Suprapubic skin (tissue), 4 donors: ENCODE measurements around the gene CEACAM16. TPM values are rescaled to one million over a fixed set of nuclear protein-coding genes. Genes with fewer than 3 reads are reported as not detected.
"Not testable (repeated sequence)": the region's sequence is repeated elsewhere in the genome, so short reads cannot be mapped to it uniquely, and the experiment has no call there.

Experiments used
- DNase-seq, 2 donors: peaks; one replicate each; pipeline ENCODE4 v3.0.0-alpha.2; 2019; ENCODE audit warnings: low spot score in 2 of 2
- H3K27ac ChIP-seq: fragments of 200-600 bp; sonication (generic); one replicate; pipeline ENCODE4 v1.5.1; 2019
- H3K27me3 ChIP-seq: fragments of 200-600 bp; sonication (generic); one replicate; pipeline ENCODE4 v1.5.1; 2019
- H3K36me3 ChIP-seq: fragments of 200-600 bp; sonication (generic); one replicate; pipeline ENCODE4 v1.5.1; 2019
- H3K4me1 ChIP-seq: fragments of 200-600 bp; sonication (generic); one replicate; pipeline ENCODE4 v1.5.1; 2019
- H3K4me3 ChIP-seq: fragments of 200-600 bp; sonication (generic); one replicate; pipeline ENCODE4 v1.5.1; 2019; ENCODE audit warnings: mild to moderate bottlenecking
- H3K9me3 ChIP-seq: fragments of 200-600 bp; sonication (generic); one replicate; pipeline ENCODE4 v1.5.1; 2019
- EP300 ChIP-seq: sonication (generic); formaldehyde crosslinking; IDR thresholded peaks from one replicate; pipeline ENCODE4 v1.6.1; 2017; ENCODE audit warnings: antibody characterized with exemption
- POLR2A ChIP-seq, 2 donors: fragments of 450-650 bp; IDR thresholded peaks; one replicate each; pipeline ENCODE4 v1.6.1; 2017; ENCODE audit warnings: antibody characterized with exemption in 2 of 2, mild to moderate bottlenecking in 2 of 2, moderate library complexity in 2 of 2
- POLR2AphosphoS5 ChIP-seq, 3 donors: sonication (generic); formaldehyde crosslinking; IDR thresholded peaks; one replicate each; pipeline ENCODE4 v1.6.1; 2017; ENCODE audit warnings: antibody characterized with exemption in 3 of 3
- WGBS: methylation state at CpG from one replicate; pipeline ENCODE4 v1.1.5; 2018; 5-methylcytosine and 5-hydroxymethylcytosine counted together
- total RNA-seq, 4 donors: library from RNA; depleted of rRNA; stranded (reverse); fragments of >200 nt; gene quantifications; one replicate each; pipeline ENCODE4 v1.1.0, GENCODE V29; 2016
- TF ChIP-seq, protein P1 (sequence below), 2 donors: fragments of 200-600 bp in 1 of 2; fragments of 450-650 bp in 1 of 2; sonication (generic) in 1 of 2; IDR thresholded peaks; one replicate each; pipeline ENCODE4 v1.5.1; 2016 to 2019; ENCODE audit warnings: antibody characterized with exemption in 2 of 2, mild to moderate bottlenecking in 1 of 2, moderate library complexity in 1 of 2

Gene CEACAM16
- total RNA-seq, 4 donors from 2014 or later = not detected

DNA sequence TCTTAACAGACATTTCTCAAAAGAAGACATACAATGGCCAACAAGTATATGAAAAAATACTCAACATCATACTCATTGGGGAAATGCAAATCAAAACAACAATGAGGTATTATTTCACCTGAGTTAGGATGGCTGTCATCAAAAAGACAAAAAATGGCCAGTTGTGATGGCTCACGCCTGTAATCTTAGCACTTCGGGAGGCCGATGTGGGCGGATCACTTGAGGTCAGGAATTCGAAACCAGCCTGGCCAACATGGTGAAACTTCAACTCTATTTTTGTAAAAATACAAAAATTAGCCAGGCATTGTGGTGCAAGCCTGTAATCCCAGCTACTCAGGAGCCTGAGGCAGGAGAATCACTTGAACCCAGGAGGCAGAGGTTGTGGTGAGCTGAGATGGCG, 22.0 kb downstream of the CEACAM16 start:
- TF ChIP-seq POLR2AphosphoS5 (IDR thresholded peaks at IDR 0.05) (no peak), POLR2A (IDR thresholded peaks at IDR 0.05) (no peak), EP300 (no peak)
- TF ChIP-seq, protein P1, sequence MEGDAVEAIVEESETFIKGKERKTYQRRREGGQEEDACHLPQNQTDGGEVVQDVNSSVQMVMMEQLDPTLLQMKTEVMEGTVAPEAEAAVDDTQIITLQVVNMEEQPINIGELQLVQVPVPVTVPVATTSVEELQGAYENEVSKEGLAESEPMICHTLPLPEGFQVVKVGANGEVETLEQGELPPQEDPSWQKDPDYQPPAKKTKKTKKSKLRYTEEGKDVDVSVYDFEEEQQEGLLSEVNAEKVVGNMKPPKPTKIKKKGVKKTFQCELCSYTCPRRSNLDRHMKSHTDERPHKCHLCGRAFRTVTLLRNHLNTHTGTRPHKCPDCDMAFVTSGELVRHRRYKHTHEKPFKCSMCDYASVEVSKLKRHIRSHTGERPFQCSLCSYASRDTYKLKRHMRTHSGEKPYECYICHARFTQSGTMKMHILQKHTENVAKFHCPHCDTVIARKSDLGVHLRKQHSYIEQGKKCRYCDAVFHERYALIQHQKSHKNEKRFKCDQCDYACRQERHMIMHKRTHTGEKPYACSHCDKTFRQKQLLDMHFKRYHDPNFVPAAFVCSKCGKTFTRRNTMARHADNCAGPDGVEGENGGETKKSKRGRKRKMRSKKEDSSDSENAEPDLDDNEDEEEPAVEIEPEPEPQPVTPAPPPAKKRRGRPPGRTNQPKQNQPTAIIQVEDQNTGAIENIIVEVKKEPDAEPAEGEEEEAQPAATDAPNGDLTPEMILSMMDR (IDR thresholded peaks at IDR 0.05) = no peak
- H3K27me3 ChIP-seq = no peaks in the 10 kb centered on the region
- H3K27ac ChIP-seq = no peak overlapping the region
- no peaks in the 10 kb centered on the region for H3K9me3 ChIP-seq
- 70% methylated on average over 6 of the region's 6 CpGs for WGBS
- DNase-seq = no peak
- no peak overlapping the region for H3K4me3 ChIP-seq
- no peaks in the 10 kb centered on the region for H3K36me3 ChIP-seq
- peaks cover 45% of the 10 kb centered on the region for H3K4me1 ChIP-seq

- peaks cover 45% of the 10 kb centered on the region for H3K4me1 ChIP-seq
- WGBS = 74% methylated on average over 5 of the region's 5 CpGs
- DNase-seq = not testable (repeated sequence)
These were observed 22.4 kb downstream of the CEACAM16 start for GRCh38 chr19:44721369-44721768.

GRCh38 chr19:44722131-44723121, 23.5 kb downstream of the CEACAM16 start:
- no peak for DNase-seq
- Histone ChIP-seq H3K27ac (no peak overlapping the region), H3K27me3 (no peaks in the 10 kb centered on the region), H3K9me3 (no peaks in the 10 kb centered on the region), H3K4me3 (no peak overlapping the region), H3K4me1 (peaks cover 45% of the 10 kb centered on the region), H3K36me3 (no peaks in the 10 kb centered on the region)
- TF ChIP-seq, protein P1 (IDR thresholded peaks at IDR 0.05) = no peak
- TF ChIP-seq POLR2AphosphoS5 (IDR thresholded peaks at IDR 0.05) (no peak), EP300 (no peak), POLR2A (IDR thresholded peaks at IDR 0.05) (no peak)
- 37% methylated on average over 18 of the region's 21 CpGs for WGBS

More at GRCh38 chr19:44721369-44721768, 22.4 kb downstream of the CEACAM16 start:
- not testable (repeated sequence) for H3K27ac ChIP-seq, H3K27me3 ChIP-seq, H3K9me3 ChIP-seq, H3K4me3 ChIP-seq, H3K36me3 ChIP-seq

GRCh38 chr19:44723299-44723951, 24.5 kb downstream of the CEACAM16 start:
- DNase-seq = no peak
- H3K4me1 ChIP-seq = peaks cover 48% of the 10 kb centered on the region
- H3K27me3 ChIP-seq = no peaks in the 10 kb centered on the region
- H3K36me3 ChIP-seq = no peaks in the 10 kb centered on the region
- no peak overlapping the region for H3K27ac ChIP-seq
- no peaks in the 10 kb centered on the region for H3K9me3 ChIP-seq
- WGBS = 40% methylated on average over 9 of the region's 10 CpGs
- no peak for TF ChIP-seq POLR2A (IDR thresholded peaks at IDR 0.05)
- TF ChIP-seq POLR2AphosphoS5 (IDR thresholded peaks at IDR 0.05) = no peak
- TF ChIP-seq, protein P1 (IDR thresholded peaks at IDR 0.05) = no peak
- TF ChIP-seq EP300 = no peak
- H3K4me3 ChIP-seq = no peak overlapping the region

- Histone ChIP-seq H3K27me3 (no peaks in the 10 kb centered on the region), H3K4me1 (peaks cover 42% of the 10 kb centered on the region), H3K36me3 (no peaks in the 10 kb centered on the region), H3K4me3 (no peak overlapping the region), H3K9me3 (no peaks in the 10 kb centered on the region), H3K27ac (no peak overlapping the region)
- WGBS = 17% methylated on average over 6 of the region's 7 CpGs
- peak; percentile 87 to 91 for DNase-seq
- TF ChIP-seq EP300 (no peak), POLR2AphosphoS5 (IDR thresholded peaks at IDR 0.05) (peak in 1 of 3 donors; percentile 54)
- TF ChIP-seq, protein P1 (IDR thresholded peaks at IDR 0.05) = peak; percentile 94 to 98
These were observed 25.0 kb downstream of the CEACAM16 start for GRCh38 chr19:44723952-44724319.
